ENCODE data around the gene AGAP1. TPM values are rescaled to one million over a fixed set of nuclear protein-coding genes. Genes with fewer than 3 reads are reported as not detected.
"Not testable (repeated sequence)": the region's sequence is repeated elsewhere in the genome, so short reads cannot be mapped to it uniquely, and the experiment has no call there.

Gene AGAP1
- total RNA-seq, 1 donor = 1.1 TPM

DNA sequence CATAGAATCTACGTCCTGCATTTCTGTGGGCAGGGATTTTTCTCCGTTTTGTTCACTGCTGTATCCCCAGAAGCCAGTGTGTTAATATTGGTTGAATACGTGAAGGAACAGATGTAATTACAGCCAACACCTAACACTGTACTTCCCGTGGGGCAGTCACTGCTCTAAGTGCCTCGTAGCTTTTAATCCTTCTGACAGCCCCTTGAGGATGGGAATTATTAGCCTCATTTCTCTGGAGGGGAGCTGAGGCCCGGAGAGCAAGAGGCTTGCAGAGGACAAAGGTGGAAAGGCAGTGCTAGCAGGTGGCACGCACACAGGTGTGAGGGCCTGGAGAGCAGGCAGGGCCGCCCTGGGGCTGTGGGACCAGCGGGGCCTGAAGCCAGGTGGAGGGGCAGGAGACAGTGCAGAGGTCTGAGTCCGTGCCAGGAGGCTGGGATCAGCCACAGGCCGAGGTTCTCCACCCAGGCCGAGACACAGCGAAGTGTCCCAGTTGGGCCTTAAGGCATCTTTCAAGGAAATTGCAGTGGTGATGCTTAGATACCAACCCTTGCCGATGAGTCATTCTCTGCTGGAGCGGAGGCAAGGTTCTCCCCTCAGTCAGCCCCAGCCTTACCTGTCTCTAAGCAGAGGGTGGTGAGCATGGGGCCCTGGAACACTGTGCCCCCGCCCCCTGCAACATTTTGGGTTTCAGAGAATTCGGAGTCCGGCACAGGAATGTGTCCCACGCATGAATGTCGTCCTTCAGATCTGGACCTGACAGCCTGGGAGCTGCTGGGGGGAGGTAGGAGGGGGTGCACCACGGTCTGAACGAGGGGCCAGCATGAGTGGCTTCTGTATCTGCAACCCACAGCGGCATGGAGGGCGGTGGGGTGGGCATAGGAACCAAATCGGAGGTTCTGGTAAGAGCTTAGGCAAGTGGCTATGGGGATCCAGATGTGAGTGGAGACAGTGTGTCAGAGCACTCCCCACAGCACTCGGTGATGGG lies 551.7 kb downstream of the AGAP1 start:
- no peak for DNase-seq (ENCODE audit: low read depth in 2 of 3, low spot score in 2 of 3)

DNA sequence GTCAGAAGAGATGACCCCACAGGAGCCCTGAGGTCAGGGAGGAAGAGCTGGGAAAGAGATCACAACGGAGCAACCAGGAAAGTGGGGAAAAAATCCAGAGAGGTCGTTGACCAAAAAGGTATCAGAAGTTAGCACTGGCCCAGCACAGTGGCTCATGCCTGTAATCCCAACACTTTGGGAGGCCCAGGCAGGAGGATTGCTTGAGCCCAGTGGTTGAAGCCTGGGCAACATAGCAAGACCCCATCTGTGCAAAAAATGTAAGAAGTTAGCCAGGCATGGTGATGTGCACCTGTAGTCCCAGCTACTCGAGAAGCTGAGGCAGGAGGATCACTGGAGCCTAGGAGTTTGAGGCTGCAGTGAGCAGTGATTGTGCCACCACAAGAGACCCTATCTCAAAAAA lies 552.9 kb downstream of the AGAP1 start:
- no peak for DNase-seq (ENCODE audit: low read depth in 2 of 3, low spot score in 2 of 3)

DNA sequence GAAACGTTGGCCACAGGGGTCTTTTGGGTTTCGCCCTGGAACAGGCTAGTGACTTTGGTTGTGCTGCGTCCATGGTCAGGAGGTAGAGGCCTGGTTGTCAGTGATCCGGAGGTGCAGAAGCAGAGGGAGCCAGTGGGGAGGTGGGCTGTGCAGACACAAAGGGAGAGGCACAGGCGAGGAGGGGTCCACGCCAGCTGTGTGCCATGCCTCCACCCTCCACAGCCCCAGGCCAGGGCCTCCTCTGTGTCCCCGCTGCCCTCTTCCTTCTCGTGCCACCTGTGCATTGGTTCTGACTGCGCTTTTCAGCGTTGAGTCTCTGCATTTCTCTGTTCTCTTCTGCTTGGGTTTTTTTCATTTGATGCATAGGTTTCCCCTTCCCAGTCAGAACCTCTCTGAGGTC lies 553.3 kb downstream of the AGAP1 start:
- no peak for DNase-seq (ENCODE audit: low read depth in 2 of 3, low spot score in 2 of 3)

DNA sequence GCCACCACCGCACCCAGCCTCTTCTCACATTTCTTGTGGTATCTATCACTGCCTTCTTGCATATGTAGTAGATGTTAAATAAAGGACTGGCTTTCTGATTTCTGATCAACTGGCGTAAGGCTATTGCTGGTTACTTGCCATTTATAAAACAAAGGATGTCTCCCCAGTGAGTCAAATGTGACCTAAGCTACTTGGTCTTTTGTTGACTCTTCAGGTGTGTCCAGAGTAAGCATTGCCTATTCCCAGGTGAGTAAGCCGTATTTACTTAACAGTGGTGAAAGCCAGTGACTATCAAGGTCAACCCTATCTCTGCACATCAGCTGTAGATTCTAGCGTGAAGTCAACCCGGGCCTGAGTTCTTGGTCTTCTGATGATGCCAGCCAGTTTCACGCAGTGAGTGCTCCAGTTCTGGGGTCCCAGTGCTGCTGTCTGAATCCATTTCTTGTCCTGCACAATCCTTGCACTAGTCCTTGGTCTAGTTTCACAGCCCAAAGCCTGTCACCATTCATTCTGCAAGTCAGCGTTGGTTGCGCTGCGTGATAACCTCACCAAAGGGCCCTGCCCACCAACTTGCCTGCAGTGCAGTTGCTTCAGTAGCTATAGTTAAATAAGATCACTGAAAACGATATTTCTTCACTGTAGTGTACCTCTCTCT lies 554.2 kb downstream of the AGAP1 start:
- DNase-seq (ENCODE audit: low read depth in 2 of 3, low spot score in 2 of 3) = no peak

DNA sequence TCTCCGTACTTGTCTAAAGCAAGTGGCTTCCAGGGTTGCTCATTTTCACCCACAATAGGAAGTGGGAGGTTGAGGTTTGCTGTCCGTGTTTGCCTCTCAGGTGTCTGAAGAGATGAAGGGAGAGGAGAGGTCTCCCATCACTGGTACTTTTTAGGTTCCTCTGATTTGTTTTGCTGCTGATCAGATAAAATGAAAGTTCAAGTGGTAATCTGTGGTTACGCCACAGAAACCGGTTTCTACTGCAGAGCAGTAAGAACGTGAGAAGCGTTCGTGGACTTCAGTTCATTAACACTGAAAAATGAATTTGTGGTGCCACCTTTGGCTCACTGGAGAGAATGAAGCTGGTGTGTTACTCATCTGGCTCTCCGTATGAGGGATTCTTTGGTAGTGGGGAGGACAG lies 556.1 kb downstream of the AGAP1 start:
- no peak for DNase-seq (ENCODE audit: low read depth in 2 of 3, low spot score in 2 of 3)

DNA sequence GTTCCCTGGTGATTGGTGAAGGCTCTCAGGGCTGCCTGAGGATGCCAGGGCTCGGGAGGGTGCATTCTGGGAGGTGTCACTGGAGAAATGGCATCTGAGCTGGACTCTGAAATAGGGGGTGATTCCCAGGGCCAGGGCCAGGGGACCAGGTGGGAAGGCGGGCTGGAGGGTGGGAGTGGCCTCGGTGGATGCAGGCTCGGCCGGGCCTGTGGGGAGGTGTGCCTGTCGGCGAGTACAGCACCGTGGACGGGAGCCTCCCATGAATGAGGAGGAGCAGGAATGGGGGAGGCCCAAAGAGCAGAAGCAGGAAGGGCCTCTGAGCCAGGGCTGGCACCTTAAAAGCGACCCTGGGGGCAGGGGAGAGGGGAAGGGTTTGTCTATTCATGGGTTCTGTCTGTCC lies 557.5 kb downstream of the AGAP1 start:
- DNase-seq (ENCODE audit: low read depth in 2 of 3, low spot score in 2 of 3) = no peak

DNA sequence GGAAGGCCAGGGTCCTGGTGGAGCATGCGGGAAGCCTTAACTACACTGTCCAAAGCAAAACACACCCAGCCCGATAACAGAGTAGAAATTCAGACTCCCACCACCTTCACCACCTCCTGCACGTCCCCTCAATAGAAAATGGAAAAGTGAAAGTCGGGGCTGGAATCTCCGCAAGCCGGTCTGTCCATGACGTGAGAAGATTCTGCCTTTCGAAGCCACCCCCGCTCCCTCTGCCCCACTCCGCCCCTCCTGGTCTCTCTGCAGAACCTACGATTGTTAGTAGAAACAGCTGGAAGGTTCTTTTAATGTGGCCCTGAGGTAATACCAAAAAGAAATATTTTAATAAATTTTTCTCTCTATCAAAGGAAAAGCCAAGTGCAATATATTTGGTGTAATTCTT lies 558.0 kb downstream of the AGAP1 start:
- no peak for DNase-seq (ENCODE audit: low read depth in 2 of 3, low spot score in 2 of 3)

DNA sequence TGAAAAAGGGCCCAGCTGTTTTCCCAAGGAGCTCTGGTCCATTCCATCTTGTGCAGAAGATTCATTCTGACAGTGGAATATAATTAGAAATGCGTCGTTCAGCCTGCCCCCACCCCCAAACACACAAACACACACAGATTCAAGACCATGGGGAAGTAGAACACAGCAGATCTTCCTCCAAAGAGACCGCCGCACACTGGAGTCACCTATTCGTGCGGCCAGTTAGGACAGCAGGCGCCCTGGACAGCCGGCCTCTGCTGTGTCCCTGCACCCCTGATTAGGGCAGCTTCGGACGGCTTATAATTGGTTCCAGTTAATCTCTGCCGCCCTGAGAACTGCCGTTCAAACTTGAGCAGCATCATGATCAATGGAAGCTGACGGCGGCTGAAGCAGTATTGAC lies 558.4 kb downstream of the AGAP1 start:
- DNase-seq (ENCODE audit: low read depth in 2 of 3, low spot score in 2 of 3) = no peak

DNA sequence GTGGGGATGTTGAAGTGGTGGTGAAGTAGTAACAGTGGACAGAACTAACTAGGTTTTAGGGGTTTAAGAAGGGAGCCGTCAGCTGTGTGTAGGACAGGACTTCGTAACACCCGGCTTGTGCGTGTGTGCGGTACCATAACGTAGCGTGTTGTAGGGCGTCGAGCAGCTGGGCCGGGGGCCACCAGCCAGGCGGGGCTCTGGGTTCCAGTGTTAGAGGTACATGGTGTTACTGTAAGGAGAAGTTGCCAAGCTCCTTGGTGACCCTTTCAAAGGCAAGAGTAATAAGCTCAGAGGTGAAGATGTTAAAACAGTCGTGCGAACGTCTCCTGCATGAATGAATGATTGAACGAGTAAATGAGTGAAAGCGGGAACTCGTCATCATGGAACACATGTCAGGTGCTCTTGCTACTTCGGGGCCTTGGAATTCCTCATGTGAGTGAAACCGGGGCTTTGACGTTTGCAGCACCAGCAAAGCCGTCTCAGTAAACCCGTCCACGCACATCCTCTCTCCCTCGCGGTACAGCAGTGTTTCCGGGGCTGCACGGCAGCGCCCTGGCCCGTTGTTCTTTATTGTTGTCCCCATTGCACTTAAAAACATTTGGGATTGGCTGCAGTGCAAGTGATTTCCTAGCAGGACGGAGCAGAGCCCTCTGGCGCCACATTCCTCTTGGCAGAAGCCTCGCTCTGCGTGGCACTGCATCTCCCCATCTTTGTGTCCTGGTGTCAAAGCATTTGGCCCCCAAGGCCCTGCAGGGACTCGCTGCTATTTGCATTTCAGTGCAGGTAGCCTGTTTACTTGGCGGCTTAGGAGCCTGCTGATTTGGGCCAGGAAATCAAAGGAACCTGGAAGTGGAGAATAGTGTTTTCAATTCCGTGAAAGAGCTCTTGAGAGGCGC lies 559.3 kb downstream of the AGAP1 start:
- DNase-seq (ENCODE audit: low read depth in 2 of 3, low spot score in 2 of 3) = no peak

DNA sequence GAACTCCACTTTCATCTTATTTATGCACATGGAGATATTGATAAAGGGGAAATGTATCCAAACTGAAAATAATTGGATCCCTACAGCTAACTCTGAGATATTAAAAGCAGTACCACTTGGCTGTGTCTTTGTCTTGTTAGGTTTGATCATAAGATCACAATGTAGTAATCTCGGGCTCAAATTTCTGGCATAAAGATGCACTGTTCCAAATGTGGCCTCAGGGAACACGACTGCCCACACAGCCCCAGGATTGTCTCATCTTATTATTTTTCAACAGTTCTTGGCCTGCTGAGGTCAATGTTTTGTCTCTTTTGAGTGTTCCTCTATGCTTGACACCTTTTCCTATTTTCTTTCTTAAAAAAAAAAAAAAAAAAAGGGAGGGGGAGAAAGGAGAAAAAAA lies 560.3 kb downstream of the AGAP1 start:
- no peak for DNase-seq (ENCODE audit: low read depth in 2 of 3, low spot score in 2 of 3)

DNA sequence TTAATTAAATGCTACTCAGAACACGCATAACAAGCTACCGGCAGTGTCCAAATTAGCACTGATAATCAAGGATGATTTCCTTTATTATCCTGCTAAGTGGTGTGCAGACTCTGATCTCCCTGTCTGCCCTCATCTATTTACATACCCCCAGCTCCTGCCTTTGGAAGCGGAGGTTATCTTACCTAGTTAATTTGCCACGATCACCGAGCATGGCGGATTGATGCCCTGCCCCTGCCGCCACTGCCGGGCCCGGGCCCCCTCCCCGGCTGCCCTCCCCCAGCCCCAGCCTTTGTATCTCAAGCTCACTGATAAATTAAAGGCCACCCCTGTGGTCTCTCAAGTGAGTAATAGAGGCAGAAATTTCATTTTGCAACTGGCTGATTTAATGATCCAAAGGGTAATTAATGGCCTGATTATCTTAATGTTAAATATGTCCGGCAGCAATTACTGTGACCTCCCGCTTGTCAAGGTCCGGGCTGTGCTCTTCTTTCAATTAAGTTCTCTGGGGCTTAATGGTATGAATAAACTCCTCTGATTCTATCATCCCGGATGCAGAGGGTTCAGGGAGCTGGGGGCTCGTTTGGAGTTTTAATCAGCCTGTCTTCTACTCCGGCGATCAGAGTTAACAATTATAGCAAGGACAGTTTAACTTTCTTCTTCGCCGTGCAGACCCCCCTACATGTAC lies 560.9 kb downstream of the AGAP1 start:
- DNase-seq (ENCODE audit: low read depth in 2 of 3, low spot score in 2 of 3) = no peak

DNA sequence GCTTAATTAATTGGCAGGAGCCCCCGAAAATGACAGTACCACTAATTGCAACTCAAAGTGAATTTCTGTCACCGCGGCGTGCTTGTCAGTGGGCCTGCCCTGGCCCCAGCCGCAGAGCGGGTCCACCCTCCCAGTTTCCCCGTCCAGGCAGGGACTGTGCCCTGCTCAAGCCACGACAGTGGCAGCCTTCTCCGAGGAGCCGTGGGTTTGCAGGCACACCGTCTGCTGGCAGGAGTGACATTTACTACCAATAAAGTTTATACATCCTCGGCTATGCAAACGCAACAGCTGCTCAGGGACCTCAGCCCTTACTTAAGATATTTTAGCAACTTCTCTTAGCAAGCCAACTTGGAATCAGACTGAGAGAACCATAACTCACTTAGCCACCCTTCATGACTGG lies 561.6 kb downstream of the AGAP1 start:
- no peak for DNase-seq (ENCODE audit: low read depth in 2 of 3, low spot score in 2 of 3)

DNA sequence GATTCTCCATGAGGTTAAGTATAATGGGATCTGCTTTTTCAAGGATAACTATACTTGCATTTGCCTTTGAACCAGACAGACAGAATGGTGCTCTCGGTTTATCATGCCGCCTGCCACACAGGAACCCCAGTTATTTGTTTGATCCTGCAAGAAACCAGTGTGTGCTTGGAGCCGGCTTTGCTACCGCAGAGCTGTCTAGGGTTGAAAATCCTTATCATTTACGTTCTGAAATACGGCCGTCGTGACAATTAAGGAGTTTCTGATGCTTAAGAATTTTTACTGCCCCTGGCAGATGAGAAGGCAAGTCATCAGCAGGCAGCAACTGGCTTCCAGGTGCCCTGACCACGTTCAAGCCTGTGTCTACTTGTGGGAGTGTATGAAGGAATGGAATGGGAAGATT lies 562.3 kb downstream of the AGAP1 start:
- no peak for DNase-seq (ENCODE audit: low read depth in 2 of 3, low spot score in 2 of 3)

DNA sequence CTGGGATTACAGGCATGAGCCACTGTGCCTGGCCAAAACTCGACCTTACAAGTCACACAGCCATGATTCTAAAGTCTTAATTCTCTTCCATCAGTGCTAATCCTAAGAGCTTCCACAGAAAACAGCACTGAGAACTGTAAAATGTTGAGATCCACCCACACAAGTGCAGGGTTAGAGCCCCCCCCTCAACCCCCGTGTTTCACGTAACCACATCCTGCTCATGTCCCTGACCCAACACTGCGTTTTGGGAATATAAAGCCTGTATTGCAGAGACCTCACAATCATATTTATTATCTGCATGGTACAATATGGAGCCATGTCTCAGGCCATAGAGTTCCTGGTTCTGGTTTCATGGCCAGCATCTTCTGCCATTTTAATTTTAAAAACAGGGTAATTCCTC lies 563.5 kb downstream of the AGAP1 start:
- DNase-seq (ENCODE audit: low read depth in 2 of 3, low spot score in 2 of 3) = no peak

DNA sequence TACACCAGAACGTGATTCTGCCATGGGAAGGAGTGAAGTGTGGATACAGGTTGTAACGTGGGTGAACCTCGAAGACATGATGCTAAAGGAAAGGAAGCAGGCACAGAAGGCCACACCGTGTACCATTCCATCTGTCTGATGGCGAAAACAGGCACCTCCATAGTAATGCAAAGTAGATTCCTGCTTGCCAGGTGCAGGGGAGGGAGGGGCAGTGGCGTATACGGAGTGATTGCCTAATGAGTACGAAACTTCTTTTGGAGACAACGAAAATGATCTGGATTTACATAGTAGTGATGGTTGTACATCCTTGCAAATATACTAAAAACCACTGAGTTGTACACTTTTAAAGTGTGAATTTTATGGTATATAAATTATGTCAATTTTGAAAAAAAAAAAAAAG lies 567.7 kb downstream of the AGAP1 start:
- DNase-seq (ENCODE audit: low read depth in 2 of 3, low spot score in 2 of 3) = no peak

DNA sequence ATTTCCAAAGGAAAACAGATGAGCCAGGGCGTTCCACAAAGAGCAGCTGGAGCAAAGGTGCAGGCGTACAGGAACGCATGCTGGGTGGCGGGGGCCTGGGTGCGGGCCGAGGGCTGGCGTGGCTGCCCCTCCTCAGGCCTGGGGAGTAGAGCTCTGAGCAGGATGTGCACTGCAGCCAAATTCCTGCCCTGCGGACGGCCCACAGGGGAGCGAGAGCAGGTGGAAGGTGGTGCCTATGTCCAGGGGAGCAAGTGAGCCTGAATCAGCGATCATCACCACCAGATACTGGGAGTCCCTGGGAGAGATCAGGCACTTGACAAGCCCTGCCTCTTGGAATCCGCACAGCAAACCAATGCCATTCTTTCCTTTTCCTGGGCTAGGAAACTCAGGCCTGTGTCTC lies 568.1 kb downstream of the AGAP1 start:
- no peak for DNase-seq (ENCODE audit: low read depth in 2 of 3, low spot score in 2 of 3)

DNA sequence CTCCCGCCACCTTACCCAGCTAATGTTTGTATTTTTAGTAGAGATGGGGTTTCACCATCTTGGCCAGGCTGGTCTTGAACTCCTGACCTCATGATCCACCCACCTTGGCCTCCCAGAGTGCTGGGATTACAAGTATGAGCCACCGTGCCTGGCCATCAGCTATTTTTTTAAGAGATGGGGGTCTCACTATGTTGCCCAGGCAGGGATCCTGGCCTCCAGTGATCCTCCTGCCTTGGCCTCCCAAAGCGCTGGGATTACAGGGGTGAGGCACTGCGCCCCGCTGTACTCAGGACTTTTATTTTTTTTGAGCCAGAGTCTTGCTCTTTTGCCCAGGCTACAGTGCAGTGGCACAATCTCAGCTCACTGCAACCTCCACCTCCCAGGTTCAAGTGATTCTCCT lies 569.0 kb downstream of the AGAP1 start:
- not testable (repeated sequence) for DNase-seq (ENCODE audit: low read depth in 2 of 3, low spot score in 2 of 3)

DNA sequence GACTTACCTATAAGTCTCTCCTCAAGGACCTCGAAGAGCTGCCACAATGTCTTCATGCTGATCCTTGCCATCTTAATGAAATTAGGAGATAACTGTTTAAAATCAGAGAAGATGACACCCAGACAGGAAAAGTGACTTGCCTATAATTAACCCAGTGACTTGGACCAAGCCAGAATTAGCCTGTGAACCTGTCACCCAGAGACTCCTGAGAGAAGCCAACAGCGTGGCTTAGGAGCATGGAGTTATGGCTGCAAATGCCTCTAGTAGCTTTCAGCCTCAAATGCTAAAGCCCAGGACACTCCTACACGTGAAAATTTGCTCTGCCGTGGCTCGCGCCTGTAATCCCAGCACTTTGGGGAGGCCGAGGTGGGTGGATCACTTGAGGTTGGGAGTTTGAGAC lies 570.2 kb downstream of the AGAP1 start:
- DNase-seq (ENCODE audit: low read depth in 2 of 3, low spot score in 2 of 3) = no peak

DNA sequence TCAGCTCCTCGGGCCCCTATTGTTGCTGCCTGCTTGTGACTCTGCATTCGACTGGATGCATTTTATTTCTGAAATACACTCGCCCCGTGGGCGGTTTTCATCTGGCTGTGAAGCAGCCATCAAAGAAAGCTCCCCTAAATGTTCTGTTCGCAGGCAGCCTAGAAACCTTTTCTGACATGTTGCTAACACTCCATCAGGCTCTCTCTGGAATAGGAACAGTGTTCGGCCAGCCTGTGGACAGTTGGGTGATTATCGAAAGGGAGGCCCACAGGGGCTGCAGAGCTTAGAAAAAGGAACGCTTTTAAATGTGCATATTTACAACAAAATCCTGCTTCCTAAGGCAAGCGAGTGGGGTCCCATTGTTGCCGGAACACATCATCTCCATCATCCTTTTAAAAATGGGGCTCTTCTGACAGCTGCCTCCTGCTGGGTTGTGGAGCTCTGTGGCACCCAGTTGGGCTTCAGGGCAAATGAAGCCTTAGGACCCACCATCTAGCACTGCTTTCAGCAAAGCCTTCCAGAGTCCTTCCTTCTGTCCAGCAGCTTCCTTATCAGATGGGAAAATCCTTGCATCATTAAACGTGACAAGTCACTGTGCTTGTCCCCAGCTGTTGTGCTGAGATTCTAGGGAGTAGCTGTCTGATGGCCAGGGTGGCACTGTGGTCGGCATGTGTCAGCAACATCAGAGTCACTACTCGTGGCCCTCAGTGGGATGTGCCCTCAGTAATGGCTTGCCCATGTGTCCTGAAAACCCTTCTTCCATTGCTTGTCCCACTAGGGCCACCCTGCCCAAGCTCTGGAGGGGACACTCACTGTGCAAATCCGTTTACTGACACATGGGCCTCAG lies 571.7 kb downstream of the AGAP1 start:
- no peak for DNase-seq (ENCODE audit: low read depth in 2 of 3, low spot score in 2 of 3)

DNA sequence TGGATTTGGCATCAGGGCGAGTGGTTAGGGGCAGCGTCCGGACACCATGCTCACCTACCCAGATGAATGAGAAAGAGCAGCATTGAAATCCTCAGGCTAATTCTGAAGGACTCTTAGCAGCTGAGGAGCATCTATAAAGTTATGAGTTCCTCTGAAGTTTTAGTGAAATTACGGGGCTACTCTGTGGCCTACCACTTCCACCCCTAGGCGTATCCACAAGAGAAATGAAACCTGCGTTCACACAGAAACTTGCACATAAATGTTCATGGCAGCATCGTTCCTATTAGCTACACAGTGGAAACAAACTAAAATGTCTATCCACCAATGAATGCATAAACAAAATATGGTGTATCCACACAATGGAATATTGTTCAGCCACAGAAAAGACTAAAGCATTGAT lies 576.4 kb downstream of the AGAP1 start:
- no peak for DNase-seq (ENCODE audit: low read depth in 2 of 3, low spot score in 2 of 3)
